ENCODE data around the gene KRTAP5-4.
"Not testable (repeated sequence)": the region's sequence is repeated elsewhere in the genome, so short reads cannot be mapped to it uniquely, and the experiment has no call there.

Gene KRTAP5-4

DNA sequence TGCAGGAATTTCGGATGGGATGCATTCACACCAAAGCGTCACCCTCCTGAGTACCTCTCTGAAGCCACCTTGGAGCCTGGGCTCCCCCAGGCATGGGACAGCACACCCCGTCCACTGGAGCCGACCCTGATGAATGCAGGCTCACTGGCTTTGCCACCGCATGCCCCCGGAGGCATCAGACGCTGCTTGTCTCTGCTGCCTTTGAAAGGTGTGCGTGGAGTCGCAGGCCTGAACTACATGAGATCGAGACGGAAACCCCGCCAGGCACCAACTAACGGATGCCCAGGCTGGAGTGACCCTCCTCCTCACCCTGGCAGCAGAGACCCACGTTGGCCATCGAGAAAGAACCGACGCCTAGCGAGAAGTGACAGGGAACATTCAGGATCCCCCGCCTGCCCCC, 30.1 kb upstream of the KRTAP5-4 start:
- no peak for TF ChIP-seq CTCF (IDR thresholded peaks at IDR 0.05; ENCODE audit: control insufficient read depth, insufficient read depth, low read depth, low read length, missing control alignments)

DNA sequence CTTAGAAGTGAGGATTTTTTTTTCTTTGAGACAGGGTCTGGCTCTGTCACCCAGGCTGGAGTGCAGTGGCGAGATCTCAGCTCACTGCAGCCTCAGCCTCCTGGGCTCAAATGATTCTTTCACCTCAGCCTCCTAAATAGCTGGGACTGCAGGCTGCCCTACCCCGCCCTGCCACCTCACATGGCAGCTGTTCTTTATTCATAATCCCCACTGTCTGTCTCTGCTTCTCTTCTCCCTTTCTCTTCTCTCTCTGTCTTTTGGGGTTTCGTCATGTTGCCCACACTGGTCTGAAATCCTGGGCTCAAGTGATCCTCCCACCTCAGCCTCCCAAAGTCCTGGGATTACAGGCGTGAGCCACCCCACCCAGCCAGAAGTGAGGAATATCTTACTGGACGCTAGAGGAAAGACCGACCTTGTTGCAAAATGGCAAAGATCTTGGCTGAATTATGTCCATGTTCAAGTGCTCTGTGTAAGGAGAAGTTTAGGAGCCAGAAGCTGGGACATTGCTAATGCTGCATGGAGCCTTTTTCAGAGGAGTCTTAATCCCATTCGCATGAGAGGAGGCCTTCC, 29.6 kb upstream of the KRTAP5-4 start:
- no peak overlapping the region for H3K4me3 ChIP-seq (ENCODE audit: control insufficient read depth, low read depth, low read length)
- no peak for TF ChIP-seq CTCF (IDR thresholded peaks at IDR 0.05; ENCODE audit: control insufficient read depth, insufficient read depth, low read depth, low read length, missing control alignments)
- DNase-seq (ENCODE audit: low read depth) = no peak

More for the DNA sequence above, 30.1 kb upstream of the KRTAP5-4 start:
- H3K4me3 ChIP-seq (ENCODE audit: control insufficient read depth, low read depth, low read length) = no peak overlapping the region
- DNase-seq (ENCODE audit: low read depth) = no peak

DNA sequence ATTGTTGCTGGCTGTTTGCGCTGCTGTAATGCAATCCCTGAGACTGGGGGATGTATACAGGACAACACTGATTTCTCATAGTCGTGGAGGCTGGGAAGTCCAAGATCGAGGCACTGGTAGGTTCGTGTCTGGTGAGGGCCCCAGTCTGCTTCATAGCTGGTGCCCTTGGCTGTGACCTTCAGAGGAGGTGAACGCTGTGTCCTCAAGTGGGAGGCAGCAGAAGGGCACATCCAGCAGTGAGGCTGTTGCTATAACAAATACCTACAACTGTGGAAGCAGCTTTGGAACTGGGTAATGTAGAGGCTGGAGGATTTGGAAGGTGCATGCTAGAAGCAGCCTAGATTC, 29.0 kb upstream of the KRTAP5-4 start:
- TF ChIP-seq CTCF (IDR thresholded peaks at IDR 0.05; ENCODE audit: control insufficient read depth, insufficient read depth, low read depth, low read length, missing control alignments) = no peak
- H3K4me3 ChIP-seq (ENCODE audit: control insufficient read depth, low read depth, low read length) = no peak overlapping the region
- DNase-seq (ENCODE audit: low read depth) = no peak

DNA sequence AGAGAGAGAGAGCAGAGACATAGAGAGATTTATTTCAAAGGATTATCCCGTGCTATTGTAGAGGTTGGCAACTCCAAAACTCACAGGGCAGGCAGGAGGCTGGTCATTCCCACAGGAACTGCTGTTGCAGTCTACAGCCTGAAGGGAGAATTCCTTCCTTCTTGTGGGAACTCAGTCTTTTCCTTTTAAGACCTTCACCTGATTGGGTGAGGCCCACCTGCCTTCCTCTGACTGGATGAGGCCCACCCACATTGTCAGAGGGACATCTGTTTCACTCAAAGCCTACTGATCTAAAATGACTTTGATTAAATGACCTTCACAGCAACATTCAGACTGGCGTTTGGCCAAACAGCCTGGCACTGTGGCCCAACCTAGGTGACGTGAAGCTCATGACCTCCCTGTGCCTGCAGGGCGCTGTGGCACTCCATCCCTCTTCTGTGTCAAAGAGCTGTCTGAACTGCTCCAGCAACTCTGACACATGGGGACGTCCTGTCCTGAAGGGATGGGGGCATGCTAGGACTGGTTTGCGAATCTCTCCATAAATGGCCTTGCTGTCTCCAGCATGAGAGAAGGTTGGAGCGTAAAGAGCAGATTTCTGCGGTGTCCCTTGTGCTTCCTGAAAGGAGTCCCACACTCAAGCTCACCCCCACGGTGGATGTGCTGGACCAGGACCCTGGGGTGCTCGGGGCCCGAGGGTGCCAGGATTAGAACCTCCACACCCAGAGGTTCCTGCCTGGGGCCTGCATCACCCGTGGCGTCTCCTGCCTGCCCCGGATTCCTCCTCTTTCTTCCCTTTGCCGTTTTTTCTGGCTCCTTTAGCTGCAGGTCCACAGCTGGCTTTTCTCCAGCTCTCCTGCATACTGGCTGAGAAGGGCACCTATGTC, 28.3 kb upstream of the KRTAP5-4 start:
- TF ChIP-seq CTCF (IDR thresholded peaks at IDR 0.05; ENCODE audit: control insufficient read depth, insufficient read depth, low read depth, low read length, missing control alignments) = no peak
- DNase-seq (ENCODE audit: low read depth) = no peak

DNA sequence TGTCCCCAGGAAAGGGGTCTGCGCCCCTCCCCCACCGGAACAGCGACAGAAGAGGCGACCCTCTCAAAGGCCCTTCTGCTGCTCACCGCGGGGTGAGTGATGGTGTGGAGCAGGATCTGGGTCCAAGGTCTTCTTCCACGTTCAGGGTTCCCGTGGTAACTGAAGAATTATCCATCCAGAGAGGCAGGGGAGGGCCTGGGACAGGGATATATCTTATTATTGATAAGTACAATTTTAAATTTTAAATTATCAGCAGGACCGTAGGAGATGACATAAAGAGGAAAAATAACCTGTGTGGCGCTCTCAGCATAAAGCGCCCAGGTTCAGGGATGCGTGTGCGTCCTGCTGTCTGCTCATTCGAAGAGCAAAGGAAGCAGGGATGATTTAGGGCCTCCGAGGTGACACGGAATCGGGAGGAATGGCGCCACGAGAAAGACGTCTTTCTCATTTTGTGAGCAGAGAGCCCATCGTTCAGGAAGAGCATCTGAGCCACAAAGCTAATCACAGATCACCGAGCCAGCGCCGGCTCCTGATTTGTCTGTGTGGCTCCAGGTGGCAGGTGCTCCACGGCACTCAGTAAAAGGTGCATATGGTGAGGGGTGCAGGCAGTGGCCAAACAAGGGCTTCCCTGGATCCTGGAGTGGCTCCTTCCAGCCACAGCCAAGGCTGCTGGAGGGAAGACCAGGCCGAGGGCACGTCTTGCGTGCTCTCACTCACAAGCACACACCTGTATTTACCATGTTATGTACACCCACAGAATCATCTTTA, 26.9 kb upstream of the KRTAP5-4 start:
- no peak overlapping the region for H3K4me3 ChIP-seq (ENCODE audit: control insufficient read depth, low read depth, low read length)
- no peak for TF ChIP-seq CTCF (IDR thresholded peaks at IDR 0.05; ENCODE audit: control insufficient read depth, insufficient read depth, low read depth, low read length, missing control alignments)
- no peak for DNase-seq (ENCODE audit: low read depth)

More for the DNA sequence above, 28.3 kb upstream of the KRTAP5-4 start:
- no peak overlapping the region for H3K4me3 ChIP-seq (ENCODE audit: control insufficient read depth, low read depth, low read length)

- H3K4me3 ChIP-seq (ENCODE audit: control insufficient read depth, low read depth, low read length) = no peak overlapping the region
- no peak for TF ChIP-seq CTCF (IDR thresholded peaks at IDR 0.05; ENCODE audit: control insufficient read depth, insufficient read depth, low read depth, low read length, missing control alignments)
- no peak for DNase-seq (ENCODE audit: low read depth)
Observed at GRCh38 chr11:1647901-1648652, 26.1 kb upstream of the KRTAP5-4 start.

- not testable (repeated sequence) for H3K4me3 ChIP-seq (ENCODE audit: control insufficient read depth, low read depth, low read length); DNase-seq (ENCODE audit: low read depth)
Observed at GRCh38 chr11:1646540-1646939, 24.6 kb upstream of the KRTAP5-4 start.

All from AG09309 (cell line).